Measurements from ENCODE around the gene THRB. TPM values are rescaled to one million over a fixed set of nuclear protein-coding genes. Genes with fewer than 3 reads are reported as not detected.

THRB gene
- total and polyA plus RNA-seq, 9 of the 15 experiments (the other 6 are each of a cell fraction or from before 2014, with no cell fraction given), result 1.7 to 14.9 (median 6.9) TPM

DNA sequence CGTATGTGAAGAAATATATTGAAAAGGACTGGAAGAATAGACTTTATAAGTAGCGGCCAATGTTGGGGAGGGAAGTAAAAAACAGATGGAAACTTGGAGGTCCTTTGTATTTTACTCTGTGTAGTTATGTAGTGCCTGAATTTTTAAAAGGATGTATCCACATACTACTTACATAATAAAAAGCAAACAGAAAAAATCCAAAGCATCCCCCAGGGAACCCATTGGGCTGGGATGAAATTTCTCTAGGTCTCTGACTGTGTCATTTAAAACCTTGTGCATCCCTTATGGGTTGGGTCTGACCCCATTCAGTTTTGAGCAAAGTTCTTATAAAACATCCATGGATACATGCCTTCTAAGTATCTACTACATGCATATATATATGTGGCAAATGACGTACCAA, 408.4 kb downstream of the THRB start:
- WGBS (ENCODE audit: insufficient coverage, low coverage, missing lambda C conversion rate), result 1% methylated on average over 3 of the region's 3 CpGs
- no TSS peak for BruUV-seq (replicated peaks)
- Histone ChIP-seq H3K9ac (ENCODE audit: insufficient read depth in 1 of 2, low read depth in 2 of 2, low read length in 2 of 2) (no peak overlapping the region), H3K4me2 (ENCODE audit: insufficient read depth, low read length) (no peak overlapping the region), H4K20me1 (replicated peaks; ENCODE audit: control insufficient read depth, insufficient read depth, low read length) (no peaks in the 10 kb centered on the region), H3K9me3 (replicated peaks; ENCODE audit: control insufficient read depth, insufficient read depth, low read depth, low read length) (no peaks in the 10 kb centered on the region), H3K79me2 (ENCODE audit: control insufficient read depth, insufficient read depth, low read length) (no peaks in the 10 kb centered on the region), H3K27me3 (ENCODE audit: control insufficient read depth in 2 of 2, insufficient read depth in 2 of 2, low read length in 2 of 2) (peaks cover 8 to 11% of the 10 kb centered on the region in 2 experiments), H3K27ac (ENCODE audit: extremely low read depth, low read depth, low read length) (no peak overlapping the region), H3K4me1 (replicated peaks in 1 of 2; ENCODE audit: control insufficient read depth in 2 of 2, insufficient read depth in 2 of 2, low read length in 2 of 2) (no peaks in the 10 kb centered on the region), H3K4me3 (no peak overlapping the region), H2AFZ (ENCODE audit: low read depth, low read length) (no peak overlapping the region), H3K36me3 (ENCODE audit: control insufficient read depth, insufficient read depth, low read length) (no peaks in the 10 kb centered on the region), H3K9me1 (ENCODE audit: control insufficient read depth, insufficient read depth, low read length) (no peaks in the 10 kb centered on the region)
- FAIRE-seq (no peak), ATAC-seq (no peak), DNase-seq (ENCODE audit: extremely low read depth in 1 of 4, low spot score in 3 of 4) (no peak)
- ChIA-PET CTCF (ENCODE audit: low intra/inter-chr PET ratio) (no interaction called here), POLR2A (no interaction called here)
- TF ChIP-seq POLR2H (tag; IDR thresholded peaks at IDR 0.05; ENCODE audit: low read depth) (no peak), RAD21 (CRISPR knock-in tag; conservative IDR thresholded peaks at IDR 0.05 in 1 of 2, IDR thresholded peaks at IDR 0.05 in 1 of 2) (no peak), RBM22 (IDR thresholded peaks at IDR 0.05; ENCODE audit: low read depth, low read length, poor library complexity, severe bottlenecking) (no peak), C11orf30 (IDR thresholded peaks at IDR 0.05; ENCODE audit: low read depth) (no peak)
- TF ChIP-seq, protein P1, sequence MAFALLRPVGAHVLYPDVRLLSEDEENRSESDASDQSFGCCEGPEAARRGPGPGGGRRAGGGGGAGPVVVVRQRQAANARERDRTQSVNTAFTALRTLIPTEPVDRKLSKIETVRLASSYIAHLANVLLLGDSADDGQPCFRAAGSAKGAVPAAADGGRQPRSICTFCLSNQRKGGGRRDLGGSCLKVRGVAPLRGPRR (CRISPR knock-in tag; IDR thresholded peaks at IDR 0.05), result no peak
- in situ Hi-C loops (cut with MboI) (no loop called here), intact Hi-C loops (cut with micrococcal nuclease) (loop anchor here (5.0 kb wide), 1 partner anchor 151 kb away; no protein-coding TSS in a partner anchor)

DNA sequence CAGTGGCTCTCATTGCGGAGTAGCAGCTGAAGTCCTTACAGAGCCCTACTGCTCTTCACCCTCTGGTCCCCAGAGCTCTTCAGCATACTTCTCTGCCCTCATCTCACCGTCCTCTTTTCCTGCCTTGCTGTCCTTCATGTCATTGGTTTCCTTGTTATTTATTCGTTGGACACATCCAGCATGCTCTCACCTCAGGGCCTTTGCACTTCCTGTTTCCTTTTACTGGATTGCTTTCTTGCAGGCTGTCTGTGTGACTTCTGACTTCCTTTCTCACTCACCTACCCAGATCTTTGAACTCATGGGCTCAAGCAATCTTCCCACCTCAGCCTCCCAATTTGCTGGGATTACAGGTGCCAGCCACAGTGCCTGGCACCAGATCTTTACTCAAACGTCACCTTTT, 422.5 kb downstream of the THRB start:
- POLR2A ChIA-PET, result interaction anchor here (0.6 kb wide), 2 partner anchors 8 to 567 kb away, joined by 3 read pairs; no protein-coding TSS in a partner anchor
- Histone ChIP-seq H3K27me3 (ENCODE audit: control insufficient read depth in 2 of 2, insufficient read depth in 2 of 2, low read length in 2 of 2) (no peaks in the 10 kb centered on the region), H3K9me1 (ENCODE audit: control insufficient read depth, insufficient read depth, low read length) (no peaks in the 10 kb centered on the region), H2AFZ (ENCODE audit: low read depth, low read length) (no peak overlapping the region), H3K79me2 (ENCODE audit: control insufficient read depth, insufficient read depth, low read length) (no peaks in the 10 kb centered on the region), H3K4me1 (replicated peaks in 1 of 2; ENCODE audit: control insufficient read depth in 2 of 2, insufficient read depth in 2 of 2, low read length in 2 of 2) (peaks cover 0 to 2% of the 10 kb centered on the region in 2 experiments; a peak in 1 of 5 replicates), H3K27ac (ENCODE audit: extremely low read depth, low read depth, low read length) (no peak overlapping the region), H3K4me2 (ENCODE audit: insufficient read depth, low read length) (no peak overlapping the region), H3K4me3 (no peak overlapping the region), H3K36me3 (ENCODE audit: control insufficient read depth, insufficient read depth, low read length) (no peaks in the 10 kb centered on the region), H3K9me3 (replicated peaks; ENCODE audit: control insufficient read depth, insufficient read depth, low read depth, low read length) (no peaks in the 10 kb centered on the region), H4K20me1 (replicated peaks; ENCODE audit: control insufficient read depth, insufficient read depth, low read length) (no peaks in the 10 kb centered on the region), H3K9ac (ENCODE audit: insufficient read depth in 1 of 2, low read depth in 2 of 2, low read length in 2 of 2) (no peak overlapping the region)
- TF ChIP-seq CREM (IDR thresholded peaks at IDR 0.05; ENCODE audit: low read depth), result no peak
- no peak for TF ChIP-seq EWSR1 (IDR thresholded peaks at IDR 0.05; ENCODE audit: borderline replicate concordance, low read depth, partially characterized antibody)
- peak; percentile 69 for TF ChIP-seq SPI1 (IDR thresholded peaks at IDR 0.05; ENCODE audit: borderline replicate concordance, low read depth, low read length)
- TF ChIP-seq, protein P2, sequence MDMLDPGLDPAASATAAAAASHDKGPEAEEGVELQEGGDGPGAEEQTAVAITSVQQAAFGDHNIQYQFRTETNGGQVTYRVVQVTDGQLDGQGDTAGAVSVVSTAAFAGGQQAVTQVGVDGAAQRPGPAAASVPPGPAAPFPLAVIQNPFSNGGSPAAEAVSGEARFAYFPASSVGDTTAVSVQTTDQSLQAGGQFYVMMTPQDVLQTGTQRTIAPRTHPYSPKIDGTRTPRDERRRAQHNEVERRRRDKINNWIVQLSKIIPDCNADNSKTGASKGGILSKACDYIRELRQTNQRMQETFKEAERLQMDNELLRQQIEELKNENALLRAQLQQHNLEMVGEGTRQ (CRISPR knock-in tag; IDR thresholded peaks at IDR 0.05), result no peak
- no peak for TF ChIP-seq TRIM28 (IDR thresholded peaks at IDR 0.05)
- BruUV-seq (replicated peaks), result no TSS peak
- intact Hi-C loops (cut with micrococcal nuclease) (no loop called here), in situ Hi-C loops (cut with MboI) (no loop called here)
- no peak for ATAC-seq
- 11% methylated on average over 4 of the region's 4 CpGs for WGBS (ENCODE audit: insufficient coverage, low coverage, missing lambda C conversion rate)
- CTCF ChIA-PET (ENCODE audit: low intra/inter-chr PET ratio), result no interaction called here
- no peak for FAIRE-seq
- no peak for DNase-seq (ENCODE audit: extremely low read depth in 1 of 4, low spot score in 3 of 4)

All from K562 (cell line).